ENCODE data around the gene OR13C4. TPM values are rescaled to one million over a fixed set of nuclear protein-coding genes. Genes with fewer than 3 reads are reported as not detected.

The OR13C4 gene
- total RNA-seq, 2 donors from 2014 or later, result not detected

DNA sequence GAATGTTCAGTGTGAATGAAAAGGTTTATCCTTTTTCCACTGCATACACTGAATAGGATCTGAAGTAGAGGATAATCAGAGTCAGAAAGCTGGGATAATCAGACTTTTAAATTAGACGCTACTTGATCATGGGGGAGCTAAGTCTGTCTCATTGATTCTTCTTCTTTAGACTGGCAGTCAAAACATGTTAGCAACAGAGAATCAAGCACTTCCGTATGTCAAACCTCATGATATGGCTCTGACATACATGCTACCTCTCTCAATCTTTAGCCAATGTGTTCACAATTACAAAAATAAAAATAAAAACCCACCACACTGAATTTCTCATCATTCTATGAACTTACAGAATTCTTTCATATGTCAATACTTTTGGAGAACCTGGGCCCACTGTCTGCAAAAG is 42.0 kb downstream of the OR13C4 start:
- Mint-ChIP-seq H3K36me3 (no peaks in the 10 kb centered on the region), H3K27ac (no peak overlapping the region), H3K9me3 (no peaks in the 10 kb centered on the region)
- DNase-seq (ENCODE audit: low spot score in 2 of 2) (no peak), ATAC-seq (no peak)

DNA sequence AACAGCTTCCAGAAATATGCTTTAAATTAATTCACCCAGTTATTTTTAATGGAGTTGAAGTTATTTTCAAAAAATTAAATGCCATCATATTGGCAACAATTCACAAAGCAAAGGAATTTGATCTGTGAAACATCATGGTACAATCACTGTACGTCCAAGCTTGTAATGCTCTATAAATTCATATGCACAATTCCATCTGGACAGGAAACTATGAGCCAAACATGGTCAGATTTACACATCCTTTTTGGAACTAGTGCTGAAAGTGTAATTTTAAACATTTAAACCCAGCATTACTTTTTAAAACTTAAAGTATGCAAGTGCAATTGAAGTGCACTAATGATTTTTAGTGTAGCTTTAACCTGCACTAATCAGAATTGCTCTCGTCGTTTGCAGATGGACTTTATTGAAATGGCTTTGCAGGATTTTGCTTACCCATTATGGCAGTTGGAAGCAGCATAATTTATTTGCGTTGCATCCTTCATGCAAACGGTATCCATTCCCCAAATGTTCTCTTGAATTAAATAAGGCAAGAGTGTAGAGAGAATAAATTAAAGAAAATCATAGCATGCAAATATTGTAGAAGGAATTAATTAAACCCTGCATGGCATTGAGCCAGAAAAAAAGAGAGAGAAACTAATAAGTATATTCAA is 44.0 kb downstream of the OR13C4 start:
- Mint-ChIP-seq H3K36me3 (no peaks in the 10 kb centered on the region), H3K27ac (no peak overlapping the region), H3K9me3 (no peaks in the 10 kb centered on the region)
- no peak for DNase-seq (ENCODE audit: low spot score in 2 of 2)
- no peak for ATAC-seq

Other genes with a start within 250 kb of the OR13C4 start
- gene OR13F1, start 22.9 kb downstream of the OR13C4 start, total RNA-seq, result not detected
- gene OR13C3, start 9.6 kb upstream of the OR13C4 start, total RNA-seq, result not detected
- gene OR13C8, start 42.0 kb upstream of the OR13C4 start, total RNA-seq, result not detected
- gene OR13C5, start 72.2 kb upstream of the OR13C4 start, total RNA-seq, result not detected
- not detected for gene OR13C2, start 78.4 kb upstream of the OR13C4 start, total RNA-seq
- gene OR13C9, start 91.0 kb upstream of the OR13C4 start, total RNA-seq, result not detected
- gene OR13D1, start 167.3 kb upstream of the OR13C4 start, total RNA-seq, result not detected
- 10 to 100 TPM; 15.2 to 17.4 TPM for gene NIPSNAP3A, start 220.5 kb upstream of the OR13C4 start, total RNA-seq
- gene NIPSNAP3B, start 236.9 kb upstream of the OR13C4 start, total RNA-seq, result 1 to 10 TPM; 1.5 to 1.7 TPM

Data from activated naive CD4-positive, alpha-beta T cell treated with anti-CD3 and anti-CD28 coated beads, Interleukin-2, amount 50 U/mL, for 72 hours (primary cell).